ENCODE results near the gene ZNF398.
"Not testable (repeated sequence)": the region's sequence is repeated elsewhere in the genome, so short reads cannot be mapped to it uniquely, and the experiment has no call there.

The ZNF398 gene, protein sequence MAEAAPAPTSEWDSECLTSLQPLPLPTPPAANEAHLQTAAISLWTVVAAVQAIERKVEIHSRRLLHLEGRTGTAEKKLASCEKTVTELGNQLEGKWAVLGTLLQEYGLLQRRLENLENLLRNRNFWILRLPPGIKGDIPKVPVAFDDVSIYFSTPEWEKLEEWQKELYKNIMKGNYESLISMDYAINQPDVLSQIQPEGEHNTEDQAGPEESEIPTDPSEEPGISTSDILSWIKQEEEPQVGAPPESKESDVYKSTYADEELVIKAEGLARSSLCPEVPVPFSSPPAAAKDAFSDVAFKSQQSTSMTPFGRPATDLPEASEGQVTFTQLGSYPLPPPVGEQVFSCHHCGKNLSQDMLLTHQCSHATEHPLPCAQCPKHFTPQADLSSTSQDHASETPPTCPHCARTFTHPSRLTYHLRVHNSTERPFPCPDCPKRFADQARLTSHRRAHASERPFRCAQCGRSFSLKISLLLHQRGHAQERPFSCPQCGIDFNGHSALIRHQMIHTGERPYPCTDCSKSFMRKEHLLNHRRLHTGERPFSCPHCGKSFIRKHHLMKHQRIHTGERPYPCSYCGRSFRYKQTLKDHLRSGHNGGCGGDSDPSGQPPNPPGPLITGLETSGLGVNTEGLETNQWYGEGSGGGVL

DNA sequence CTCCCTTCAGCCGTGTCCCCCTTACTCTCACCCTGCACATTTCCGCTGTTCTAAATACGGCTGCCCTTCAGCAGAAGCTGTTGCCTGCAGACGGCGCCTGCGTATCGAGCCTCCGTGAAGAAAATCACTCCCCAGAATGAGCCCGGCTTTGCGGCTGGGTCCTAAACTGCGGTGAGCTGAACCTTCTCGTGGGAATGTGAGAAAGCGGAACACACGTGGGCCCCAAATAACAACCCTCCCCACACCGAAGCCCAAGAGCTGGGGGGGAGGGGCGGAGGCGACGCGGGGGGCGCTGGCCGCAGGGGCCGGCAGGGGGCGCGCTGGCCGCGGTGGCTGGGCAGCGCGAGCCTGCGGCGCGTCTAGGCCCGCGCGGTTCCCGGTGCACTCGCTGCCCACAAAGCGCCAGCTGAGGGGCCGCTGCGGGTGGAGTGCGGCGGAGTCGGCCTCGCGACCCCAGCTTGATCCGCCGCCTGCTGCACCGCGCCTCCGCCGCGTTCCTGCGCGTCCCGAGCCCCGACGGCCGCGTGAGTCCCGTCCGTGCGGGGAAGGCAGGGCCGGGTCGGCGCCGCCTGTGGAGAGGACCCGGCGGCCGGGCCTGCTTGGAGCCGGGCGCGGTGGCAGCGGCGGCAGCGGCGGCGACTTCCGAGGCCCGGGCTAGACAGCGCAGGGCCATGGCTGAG lies at the start of gene ZNF398:
Gene ZNF398 (plus strand): TSS at position 382 of the 680 bp plus-strand sequence. CDS start 290 bp downstream, at position 672.
- peak; percentile 91 for DNase-seq

DNA sequence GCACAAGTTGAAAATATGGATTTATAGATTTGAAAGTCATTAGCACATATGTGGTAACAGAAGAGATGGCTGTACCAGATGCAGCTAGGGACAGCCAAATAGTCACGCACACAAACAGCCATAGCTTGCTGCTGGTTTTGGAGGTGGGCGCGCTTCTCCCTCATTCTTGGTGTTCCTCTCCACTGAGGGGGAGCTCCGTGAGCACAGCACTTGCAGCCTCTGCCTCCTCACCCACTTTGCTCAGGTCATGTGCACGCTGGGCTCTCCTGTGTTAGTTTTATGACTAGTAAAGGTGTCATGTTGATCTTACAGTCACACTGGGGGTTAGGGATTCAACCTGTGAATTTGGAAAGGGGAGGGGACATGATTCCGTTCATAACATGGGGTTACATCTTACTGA lies 48.2 kb upstream of the ZNF398 start:
- no peak for DNase-seq

DNA sequence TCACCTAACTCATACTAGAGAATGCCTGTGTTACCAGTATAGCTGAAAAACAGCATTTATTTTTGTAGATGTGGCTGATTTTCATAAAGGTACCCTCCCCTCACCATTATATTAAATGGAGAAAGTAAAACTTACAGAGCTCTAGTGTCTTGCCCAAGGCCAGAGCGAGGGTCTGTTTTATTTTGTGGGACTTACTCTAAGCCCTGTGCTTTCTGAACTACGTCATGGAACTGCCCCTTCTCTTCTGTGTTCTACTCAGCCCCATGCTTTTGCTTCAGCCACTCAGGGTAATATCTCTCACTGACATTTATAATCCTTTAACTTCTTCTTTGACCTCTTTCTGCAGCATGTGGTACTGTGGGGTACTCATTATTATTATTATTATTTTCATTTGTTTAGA lies 46.4 kb upstream of the ZNF398 start:
- DNase-seq = no peak

DNA sequence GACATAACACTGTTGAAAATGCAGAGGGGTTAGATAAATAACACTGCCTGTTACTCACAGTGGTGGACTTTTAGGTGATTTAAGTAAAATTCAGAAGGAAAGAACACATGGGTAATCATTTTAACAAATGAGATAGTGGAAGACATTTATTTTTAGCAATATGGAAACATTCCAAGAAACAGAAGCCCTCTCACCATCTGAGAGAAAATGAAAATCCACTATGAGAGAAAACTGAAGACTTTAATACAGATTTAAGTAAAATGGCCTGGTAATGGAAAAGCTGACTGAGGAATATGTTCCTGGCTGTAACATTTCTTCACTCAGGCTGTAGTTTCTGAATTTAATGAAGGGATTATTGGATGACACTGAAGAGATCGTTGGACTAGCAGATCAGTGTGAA lies 44.6 kb upstream of the ZNF398 start:
- DNase-seq = no peak

DNA sequence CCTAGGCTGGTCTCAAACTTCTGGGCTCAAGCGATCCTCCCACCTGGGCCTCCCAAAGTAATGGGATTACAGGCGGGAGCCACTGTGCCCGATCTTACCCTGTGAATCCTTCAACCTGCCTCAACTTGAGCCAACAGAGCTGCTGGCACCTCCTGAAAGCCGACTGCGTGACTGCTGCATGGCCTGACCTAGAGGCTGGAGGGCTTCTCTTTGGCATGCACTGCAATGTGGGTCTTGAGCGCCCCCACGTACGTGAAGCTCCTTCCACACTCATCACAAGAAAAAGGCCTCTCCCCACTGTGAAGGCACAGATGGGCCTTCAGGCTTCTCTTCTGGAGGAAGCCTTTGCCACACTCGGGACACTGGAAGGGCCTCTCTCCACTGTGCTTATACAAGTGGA lies 43.8 kb upstream of the ZNF398 start:
- DNase-seq = no peak

DNA sequence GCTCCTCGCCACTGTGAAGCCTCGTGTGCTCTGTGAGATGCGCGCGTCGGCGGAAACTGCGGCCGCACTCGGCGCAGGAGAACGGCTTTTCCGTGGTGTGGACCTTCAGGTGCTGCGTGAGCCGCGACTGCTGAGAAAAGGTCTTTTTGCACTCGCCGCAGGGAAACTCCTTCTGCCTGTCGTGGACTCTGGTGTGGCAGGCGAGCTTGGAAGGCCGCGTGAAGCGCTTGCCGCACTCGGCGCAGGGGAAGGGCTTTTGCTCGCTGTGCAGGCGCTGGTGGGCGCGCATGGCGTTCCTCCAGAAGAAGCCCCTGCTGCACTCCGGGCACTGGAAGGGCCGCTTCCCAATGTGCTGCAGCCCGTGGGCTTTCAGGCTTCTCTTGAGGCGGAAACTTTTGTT lies 43.0 kb upstream of the ZNF398 start:
- no peak for DNase-seq

DNA sequence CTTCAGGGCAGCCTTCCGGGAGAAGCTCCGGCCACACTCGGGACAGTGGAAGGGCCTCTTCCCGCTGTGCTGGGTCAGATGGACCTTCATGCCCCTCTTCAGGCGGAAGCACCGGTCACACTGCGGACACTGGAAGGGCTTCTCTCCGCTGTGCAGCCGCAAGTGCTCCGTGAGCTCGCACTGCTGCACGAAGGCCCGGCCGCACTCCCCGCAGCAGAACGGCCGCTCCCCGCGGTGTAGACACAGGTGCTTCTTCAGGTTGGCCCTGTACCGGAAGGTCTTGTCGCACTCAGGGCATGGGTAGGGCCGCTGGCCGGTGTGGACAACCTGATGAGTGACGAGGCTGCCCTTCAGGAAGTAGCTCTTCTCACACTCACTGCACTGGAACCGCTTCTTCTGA lies 42.5 kb upstream of the ZNF398 start:
- DNase-seq = no peak

DNA sequence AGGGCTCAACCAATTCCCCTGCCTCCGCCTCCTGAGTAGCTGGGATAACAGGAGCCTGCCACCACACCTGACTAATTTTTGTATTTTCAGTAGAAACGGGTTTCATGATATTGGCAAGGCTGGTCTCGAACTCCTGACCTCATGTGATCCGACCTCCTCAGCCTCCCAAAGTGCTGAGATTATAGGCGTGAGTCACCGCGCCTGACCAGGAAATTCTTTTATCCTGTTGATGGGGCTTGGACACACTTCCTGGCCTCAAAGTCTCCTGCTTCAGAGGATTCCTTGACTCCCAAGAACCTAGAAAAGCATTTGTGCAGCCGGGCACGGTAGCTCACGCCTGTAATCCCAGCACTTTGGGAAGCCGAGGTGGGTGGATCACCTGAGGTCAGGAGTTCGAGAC lies 37.3 kb upstream of the ZNF398 start:
- DNase-seq = no peak

DNA sequence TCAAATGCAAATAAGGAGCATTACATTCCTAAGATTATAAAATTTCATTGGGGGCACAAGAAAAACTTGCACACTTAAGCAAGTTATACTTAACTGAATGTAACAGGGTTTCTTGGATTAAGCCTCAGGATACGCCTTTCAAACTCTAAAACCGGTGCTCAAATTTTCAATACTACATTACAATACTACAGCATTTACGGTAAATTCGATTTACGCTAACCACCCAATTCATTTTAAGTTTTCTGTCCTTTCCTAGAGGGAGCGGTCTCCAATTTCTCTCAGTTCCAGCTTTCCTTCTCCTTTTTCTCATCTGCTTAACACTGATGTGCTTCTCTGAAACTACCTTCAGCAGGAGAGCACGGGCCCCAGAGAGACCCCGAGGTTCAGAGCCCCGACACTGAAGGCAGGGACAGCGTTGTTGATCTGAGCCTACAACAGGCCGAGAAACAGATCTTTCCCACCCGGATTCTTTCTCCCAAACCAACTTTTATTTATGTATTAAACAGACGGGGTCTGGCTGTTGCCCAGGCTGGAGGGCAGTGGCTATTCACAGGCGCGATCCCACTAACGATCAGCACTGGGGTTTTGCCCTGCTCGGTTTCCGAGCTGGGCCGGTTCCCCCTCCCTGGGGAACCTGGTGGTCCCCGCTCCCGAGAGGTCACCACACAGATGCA lies 21.9 kb upstream of the ZNF398 start:
- no peak for DNase-seq

DNA sequence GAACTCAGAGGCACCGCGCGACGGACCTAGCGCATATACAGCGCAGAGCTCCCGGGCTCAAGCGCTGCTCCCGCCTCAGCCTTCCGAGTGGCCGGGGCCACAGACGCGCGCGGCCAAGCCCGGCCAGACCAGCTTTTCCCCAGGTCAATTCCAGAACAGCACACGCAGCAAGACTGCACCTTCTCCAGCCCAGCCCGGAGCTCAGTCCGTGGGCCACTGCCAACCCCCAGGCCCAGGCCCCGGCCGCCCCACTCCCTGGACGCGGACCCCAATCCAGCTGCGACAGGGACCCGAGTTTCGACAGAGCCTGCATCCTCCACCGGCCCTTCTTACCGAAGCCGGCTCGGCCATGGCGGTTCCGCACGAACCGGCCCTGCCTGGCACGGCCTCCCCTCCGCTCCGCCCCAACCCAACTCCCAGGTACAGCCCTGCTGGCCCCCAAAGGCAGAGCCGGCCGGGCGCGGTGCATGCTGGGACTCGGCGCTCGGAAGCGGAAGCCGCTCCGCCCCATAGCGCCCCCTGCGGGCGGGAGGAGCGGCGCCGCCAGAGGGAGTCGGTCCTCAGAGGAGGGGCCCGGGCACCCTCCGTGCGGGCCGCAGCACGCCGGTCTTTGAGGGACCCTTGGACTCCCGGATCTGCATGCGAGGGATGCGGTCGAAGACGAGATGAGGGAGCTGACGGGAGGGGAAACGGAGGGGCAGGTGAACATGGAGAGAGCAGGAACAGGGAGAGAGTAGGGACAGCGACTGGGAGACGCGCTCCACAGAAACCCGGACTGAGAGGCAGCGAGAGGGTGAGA lies 21.2 kb upstream of the ZNF398 start, which contains the start of gene ZNF425:
Gene ZNF425 (minus strand): TSS at position 462 of the 799 bp plus-strand sequence. CDS start 111 bp downstream, at position 351.
- DNase-seq = peak; percentile 96

DNA sequence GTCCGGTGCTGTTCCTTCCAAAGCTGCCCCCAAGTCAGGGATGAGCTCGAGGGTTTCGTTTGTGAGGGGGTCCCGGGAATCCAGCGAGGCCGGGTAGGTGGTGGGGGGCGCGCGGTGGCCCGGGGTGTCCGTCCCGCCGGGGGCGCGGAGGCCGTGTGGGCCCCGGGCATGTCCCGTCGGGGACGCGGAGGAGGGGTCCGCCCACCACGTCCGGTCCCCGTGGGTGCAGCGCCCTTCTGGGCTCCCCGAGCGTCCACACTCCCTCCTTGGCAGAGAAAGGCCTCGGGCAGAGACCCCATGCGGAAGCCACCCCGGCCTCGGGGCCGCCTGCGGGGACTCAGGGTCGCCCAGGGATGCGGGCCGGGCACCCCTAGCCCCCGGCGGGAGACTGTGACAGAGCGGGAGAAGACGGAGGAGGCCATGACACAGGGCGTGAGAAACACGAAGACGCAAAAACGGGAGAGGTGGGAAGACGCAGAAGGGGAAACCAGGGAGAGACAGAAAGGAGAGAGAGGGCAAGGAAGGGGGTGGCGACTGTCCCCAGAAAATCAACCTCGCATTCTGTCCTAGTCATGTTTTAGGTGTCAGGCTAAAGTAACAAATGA lies 20.5 kb upstream of the ZNF398 start:
- DNase-seq = peak; percentile 67

DNA sequence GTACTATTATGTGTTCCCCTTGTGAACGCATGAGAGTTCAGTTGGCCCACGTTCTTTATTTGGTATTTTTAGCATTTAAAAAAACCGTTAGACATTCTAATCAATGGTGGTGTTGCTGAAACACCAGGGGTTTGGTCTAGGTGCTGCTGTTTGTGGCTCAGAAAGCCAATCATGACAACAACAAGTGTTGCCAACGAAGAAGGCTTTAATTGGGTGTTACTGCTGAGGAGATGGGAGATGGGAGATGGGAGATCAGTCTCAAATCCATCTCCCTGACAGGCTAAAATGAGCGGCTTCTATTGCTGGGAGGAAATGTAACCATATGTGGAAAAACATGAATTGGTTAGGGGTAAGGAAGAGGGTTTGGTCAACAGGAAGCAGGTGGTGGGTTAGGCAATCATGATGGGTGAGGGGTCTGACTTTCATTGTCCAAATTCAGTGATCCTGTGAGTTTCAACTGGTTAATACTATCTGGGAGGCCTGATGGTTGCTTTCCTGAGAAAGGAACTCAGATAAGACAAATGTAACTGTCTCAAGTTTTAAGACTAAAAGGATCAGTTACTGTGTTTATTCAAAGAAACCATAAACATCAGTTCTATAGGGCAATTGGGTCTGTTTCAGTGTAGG lies 16.6 kb upstream of the ZNF398 start:
- DNase-seq = no peak

DNA sequence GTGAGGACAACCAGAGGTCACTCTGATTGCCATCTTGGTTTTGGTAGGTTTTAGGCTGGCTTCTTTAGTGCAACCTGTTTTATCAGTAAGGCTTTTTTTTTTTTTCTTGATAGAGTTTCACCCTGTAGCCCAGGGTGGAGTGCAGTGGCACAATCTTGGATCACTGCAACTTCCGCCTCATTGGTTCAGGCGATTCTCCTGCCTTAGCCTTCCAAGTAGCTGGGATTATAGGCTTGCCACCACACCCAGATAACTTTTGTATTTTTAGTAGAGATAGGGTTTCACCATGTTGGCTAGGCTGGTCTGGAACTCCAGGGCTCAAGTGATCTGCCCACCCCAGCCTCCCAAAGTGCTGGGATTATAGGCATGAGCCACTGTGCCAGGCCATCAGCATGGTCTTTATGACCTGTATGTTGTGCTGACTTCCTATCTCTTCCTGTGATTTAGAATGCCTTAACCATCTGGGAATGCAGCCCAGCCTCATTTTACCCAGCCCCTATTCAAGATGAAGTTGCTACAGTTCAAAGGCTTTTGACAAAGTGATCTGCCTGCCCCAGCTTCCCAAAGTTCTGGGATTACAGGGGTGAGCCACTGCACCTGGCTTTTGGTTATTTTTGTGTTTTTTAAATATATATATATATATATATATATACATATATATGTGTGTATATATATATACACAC lies 14.1 kb upstream of the ZNF398 start:
- no peak for DNase-seq

DNA sequence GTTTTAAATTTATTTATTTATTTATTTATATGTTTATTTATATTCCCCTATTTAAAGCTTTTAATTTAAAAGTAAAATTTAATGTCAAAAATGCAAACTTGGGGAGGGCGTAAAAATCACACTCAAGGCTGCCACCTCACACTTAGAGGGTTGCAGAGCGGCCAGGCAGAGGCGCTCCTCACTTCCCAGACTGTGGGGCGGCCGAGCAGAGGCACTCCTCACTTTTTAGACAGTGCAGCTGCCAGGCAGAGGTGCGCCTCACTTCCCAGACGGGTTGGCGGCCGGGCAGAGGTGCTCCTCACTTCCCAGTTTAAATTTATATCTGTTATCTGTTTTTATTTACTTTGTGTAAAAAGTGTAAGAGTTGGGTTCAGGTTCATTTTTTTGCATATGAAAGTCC lies 11.1 kb upstream of the ZNF398 start:
- no peak for DNase-seq

DNA sequence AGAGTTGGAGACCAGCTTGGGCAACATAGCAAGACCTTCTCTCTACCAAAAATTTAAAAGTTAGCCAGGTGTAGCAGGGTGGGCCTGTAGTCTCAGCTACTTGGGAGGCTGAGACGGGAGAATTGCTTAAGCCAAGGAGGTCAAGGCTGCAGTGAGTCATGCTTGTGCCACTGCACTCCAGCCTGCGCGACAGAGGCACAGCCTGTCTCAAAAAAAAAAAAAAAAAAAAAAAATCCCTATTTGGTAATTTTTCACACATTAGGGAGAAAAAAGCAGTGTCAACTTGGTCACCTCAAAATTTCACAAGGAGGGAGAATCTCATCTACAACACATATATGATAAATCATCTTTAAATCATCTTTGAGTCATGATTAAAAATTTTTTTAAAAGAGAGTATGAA lies 6.4 kb upstream of the ZNF398 start:
- no peak for DNase-seq

DNA sequence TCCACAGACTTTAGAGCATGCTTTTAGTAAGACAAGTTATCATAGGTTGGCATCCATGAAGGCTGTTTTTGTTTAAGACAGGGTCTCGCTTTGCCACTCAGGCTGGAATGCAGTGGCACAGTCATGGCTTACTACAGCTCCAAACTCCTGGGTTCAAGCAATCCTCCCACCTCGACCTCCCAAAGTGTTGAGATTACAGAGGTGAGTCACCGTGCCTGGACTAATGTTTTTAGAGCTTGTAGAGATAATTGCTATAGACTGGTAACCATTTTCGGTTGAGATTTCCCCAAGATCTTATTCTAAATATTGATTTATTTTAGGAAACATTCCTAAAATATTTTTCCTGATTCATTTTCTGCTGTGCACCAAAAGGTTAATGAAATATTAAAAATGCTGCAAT lies 5.4 kb upstream of the ZNF398 start:
- DNase-seq = no peak

DNA sequence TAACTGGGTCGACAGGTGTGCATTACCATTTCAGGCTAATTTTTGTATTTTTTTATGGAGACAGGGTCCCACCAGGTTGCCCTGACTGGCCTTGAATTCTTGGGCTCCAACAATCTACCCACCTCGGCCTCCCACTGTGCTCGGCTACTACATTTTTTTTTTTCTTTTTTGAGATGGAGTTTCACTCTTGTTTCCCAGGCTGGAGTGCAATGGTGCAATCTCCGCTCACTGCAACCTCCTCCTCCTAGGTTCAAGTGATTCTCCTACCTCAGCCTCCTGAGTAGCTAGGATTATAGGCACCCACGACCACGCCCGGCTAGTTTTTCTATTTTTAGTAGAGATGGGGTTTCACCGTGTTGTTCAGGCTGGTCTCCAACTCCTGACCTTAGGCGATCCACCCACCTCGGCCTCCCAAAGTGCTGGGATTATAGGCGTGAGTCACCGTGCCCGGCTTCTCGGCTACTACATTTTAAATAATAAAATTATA lies 2.8 kb upstream of the ZNF398 start:
- DNase-seq = not testable (repeated sequence)

DNA sequence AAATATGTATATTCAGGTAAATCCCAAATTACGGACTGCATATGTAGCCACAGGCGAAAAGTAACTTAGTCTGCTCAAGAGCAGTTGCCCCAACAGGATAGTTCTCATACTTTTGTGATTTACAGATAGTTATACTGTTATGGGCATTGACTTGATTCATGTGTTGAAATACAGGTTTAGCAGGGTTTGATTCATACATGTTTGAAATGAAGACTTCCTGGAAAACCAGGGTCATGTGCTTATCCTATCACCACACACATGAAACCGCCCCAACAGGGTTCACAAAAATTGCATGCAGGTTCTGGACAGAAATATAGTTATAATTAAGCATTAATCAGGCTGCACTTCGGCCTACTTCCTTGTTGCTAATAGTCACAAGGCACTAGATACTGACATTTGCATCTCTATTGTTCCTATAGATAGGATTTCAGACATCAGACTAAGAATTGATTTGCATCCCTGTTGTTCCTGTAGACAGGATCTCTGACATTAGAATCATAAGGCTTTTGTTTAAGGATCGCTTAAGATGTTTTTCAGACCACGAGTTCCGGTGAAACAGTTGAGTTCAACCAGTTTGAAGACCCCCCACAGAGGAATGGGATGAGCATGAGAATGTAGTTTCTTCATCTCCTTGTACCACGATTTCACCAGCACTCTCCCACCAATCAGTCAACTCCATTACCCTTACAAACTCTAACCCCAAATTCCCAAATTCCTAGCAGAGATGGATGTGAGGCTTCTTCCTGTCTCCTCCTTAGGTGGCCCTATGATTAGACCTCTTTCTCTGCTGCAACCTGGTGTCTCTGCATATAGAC lies 2.0 kb upstream of the ZNF398 start:
- no peak for DNase-seq

DNA sequence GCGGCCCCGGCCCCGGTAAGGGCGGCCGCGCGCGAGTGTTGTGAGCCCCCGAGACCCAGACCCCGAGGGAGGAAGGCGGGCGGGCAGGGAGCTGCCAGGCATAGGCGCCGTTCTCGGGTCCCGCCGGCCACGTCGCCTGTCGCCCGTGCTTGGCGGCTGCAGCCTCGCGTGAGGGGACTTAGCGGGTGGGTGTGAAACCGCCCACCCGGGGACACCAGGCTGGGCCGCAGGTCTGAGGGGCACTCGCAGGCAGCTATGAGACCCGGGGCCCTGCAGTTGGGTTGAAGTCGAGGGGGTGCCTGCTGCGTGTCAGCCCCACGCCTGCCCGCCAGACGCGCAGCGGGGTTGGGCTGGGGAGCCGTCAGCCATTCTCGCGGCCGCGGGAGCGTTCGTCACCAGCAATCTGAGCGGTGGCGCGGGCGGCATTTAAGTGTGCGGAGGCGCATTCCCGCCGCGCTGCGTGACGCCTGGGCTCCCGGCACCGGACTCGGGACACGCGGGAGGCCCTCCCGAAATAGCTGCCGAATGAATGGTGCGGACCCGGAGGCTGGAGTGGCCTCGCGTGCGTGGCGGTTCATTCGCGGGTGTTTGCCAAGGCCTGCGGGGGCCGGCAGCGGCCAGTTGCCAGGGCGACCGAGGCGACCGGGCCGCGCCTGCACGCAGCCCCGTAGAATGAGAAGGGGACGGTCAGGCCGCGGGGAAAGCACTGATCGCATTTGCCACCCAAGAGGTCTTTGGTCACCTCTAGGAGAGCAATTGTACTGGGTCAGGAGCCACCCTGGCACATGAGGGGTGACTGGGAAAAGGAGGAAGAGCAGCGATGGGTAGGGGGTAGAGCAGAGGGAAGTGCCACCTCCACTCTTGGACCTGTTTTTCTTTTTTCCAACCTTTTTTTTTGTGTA lies 750 bp downstream of the ZNF398 start:
- peak; percentile 76 for DNase-seq
